NCI-H2107 treated with DMSO at 0.1 percent for 48 hours (cell line): ENCODE results near the gene UST.
"Not testable (repeated sequence)": the region's sequence is repeated elsewhere in the genome, so short reads cannot be mapped to it uniquely, and the experiment has no call there.

Experiments used
- DNase-seq: peaks from one replicate; lab custom pipeline; 2025; ENCODE audit not compliant: unreplicated experiment; lab: John Stamatoyannopoulos, UW

The UST gene

GRCh38 chr6:148864941-148865340 lies 118.1 kb downstream of the UST start:
- no peak for DNase-seq

- no peak for DNase-seq
Measured at GRCh38 chr6:148866657-148867268, 119.9 kb downstream of the UST start.

- no peak for DNase-seq
Measured at GRCh38 chr6:148867862-148868261, 121.0 kb downstream of the UST start.

GRCh38 chr6:148868314-148868713 lies 121.5 kb downstream of the UST start:
- DNase-seq = no peak

GRCh38 chr6:148868901-148869300 lies 122.1 kb downstream of the UST start:
- DNase-seq = no peak

- DNase-seq = no peak
Measured at GRCh38 chr6:148869585-148869984, 122.8 kb downstream of the UST start.

GRCh38 chr6:148873154-148873553 lies 126.3 kb downstream of the UST start:
- no peak for DNase-seq

GRCh38 chr6:148873868-148874267 lies 127.0 kb downstream of the UST start:
- DNase-seq = peak; percentile 30

GRCh38 chr6:148874698-148875293 lies 128.0 kb downstream of the UST start:
- DNase-seq = peak; percentile 79

- no peak for DNase-seq
Measured at GRCh38 chr6:148878683-148879082, 131.9 kb downstream of the UST start.

- not testable (repeated sequence) for DNase-seq
Measured at GRCh38 chr6:148880742-148881141, 133.9 kb downstream of the UST start.

GRCh38 chr6:148881593-148882311 lies 134.9 kb downstream of the UST start:
- DNase-seq = no peak

- no peak for DNase-seq
Measured at GRCh38 chr6:148883270-148883669, 136.4 kb downstream of the UST start.

GRCh38 chr6:148884461-148884860 lies 137.6 kb downstream of the UST start:
- DNase-seq = no peak

GRCh38 chr6:148885136-148885865 lies 138.5 kb downstream of the UST start:
- DNase-seq = no peak

- DNase-seq = no peak
Measured at GRCh38 chr6:148885925-148886845, 139.4 kb downstream of the UST start.

GRCh38 chr6:148887181-148887580 lies 140.4 kb downstream of the UST start:
- DNase-seq = no peak

- DNase-seq = no peak
Measured at GRCh38 chr6:148888856-148889255, 142.0 kb downstream of the UST start.

GRCh38 chr6:148890096-148890495 lies 143.3 kb downstream of the UST start:
- no peak for DNase-seq

GRCh38 chr6:148890652-148891404 lies 144.0 kb downstream of the UST start:
- DNase-seq = no peak
